ENCODE results near the gene PDC.

GRCh38 chr1:186442651-186443375 is 18.1 kb downstream of the PDC start:
- TF ChIP-seq GATA2 (IDR thresholded peaks at IDR 0.05; ENCODE audit: low read depth, low read length) (no peak), GATA3 (IDR thresholded peaks at IDR 0.05; ENCODE audit: low read depth, low read length) (no peak)
